Uterus (tissue), 2 donors: ENCODE data around the gene PTRH1.

Source experiments
- POLR2A ChIP-seq, 2 donors: fragments of 450-650 bp; IDR thresholded peaks; one replicate each; pipeline ENCODE4 v1.6.1; 2016; ENCODE audit warnings: antibody characterized with exemption in 2 of 2, mild to moderate bottlenecking in 1 of 2, moderate library complexity in 1 of 2
- TF ChIP-seq, protein P1 (sequence below), 4 experiments: fragments of 200-600 bp in 2 of 4; fragments of 450-650 bp in 2 of 4; sonication (generic) in 2 of 4; IDR thresholded peaks; one replicate each; pipeline ENCODE4 v1.5.1; 2016 to 2019; ENCODE audit warnings: antibody characterized with exemption in 4 of 4, mild to moderate bottlenecking in 2 of 4, moderate library complexity in 1 of 4

DNA sequence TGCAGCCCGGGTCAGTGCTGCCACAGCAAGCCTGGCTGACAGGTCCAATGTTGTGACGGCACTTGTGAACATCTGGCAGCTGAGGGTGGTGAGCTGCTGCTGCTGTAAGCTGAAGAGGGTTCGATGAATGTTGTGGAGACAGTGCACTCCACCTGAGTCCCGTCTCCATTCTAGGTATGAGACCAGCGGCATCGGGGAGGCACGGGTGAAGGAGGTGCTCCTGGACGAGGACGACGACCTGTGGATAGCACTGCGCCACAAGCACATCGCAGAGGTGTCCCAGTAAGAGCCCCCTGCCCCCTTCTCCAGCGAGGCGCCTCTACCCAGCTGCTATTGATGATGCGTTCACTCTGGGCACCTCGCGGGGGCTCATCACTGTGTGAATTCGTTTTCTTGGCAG is 47.6 kb downstream of the PTRH1 start:
- TF ChIP-seq, protein P1, sequence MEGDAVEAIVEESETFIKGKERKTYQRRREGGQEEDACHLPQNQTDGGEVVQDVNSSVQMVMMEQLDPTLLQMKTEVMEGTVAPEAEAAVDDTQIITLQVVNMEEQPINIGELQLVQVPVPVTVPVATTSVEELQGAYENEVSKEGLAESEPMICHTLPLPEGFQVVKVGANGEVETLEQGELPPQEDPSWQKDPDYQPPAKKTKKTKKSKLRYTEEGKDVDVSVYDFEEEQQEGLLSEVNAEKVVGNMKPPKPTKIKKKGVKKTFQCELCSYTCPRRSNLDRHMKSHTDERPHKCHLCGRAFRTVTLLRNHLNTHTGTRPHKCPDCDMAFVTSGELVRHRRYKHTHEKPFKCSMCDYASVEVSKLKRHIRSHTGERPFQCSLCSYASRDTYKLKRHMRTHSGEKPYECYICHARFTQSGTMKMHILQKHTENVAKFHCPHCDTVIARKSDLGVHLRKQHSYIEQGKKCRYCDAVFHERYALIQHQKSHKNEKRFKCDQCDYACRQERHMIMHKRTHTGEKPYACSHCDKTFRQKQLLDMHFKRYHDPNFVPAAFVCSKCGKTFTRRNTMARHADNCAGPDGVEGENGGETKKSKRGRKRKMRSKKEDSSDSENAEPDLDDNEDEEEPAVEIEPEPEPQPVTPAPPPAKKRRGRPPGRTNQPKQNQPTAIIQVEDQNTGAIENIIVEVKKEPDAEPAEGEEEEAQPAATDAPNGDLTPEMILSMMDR (IDR thresholded peaks at IDR 0.05): no peak
- no peak for TF ChIP-seq POLR2A (IDR thresholded peaks at IDR 0.05)
